Caco-2 (cell line): Measurements from ENCODE around the gene RAMP3. TPM values are rescaled to one million over a fixed set of nuclear protein-coding genes. Genes with fewer than 3 reads are reported as not detected.

Experiments used
- BruUV-seq: library from RNA; stranded (reverse); fragments of 400-500 nt; replicated peaks from 2 replicates; lab custom pipeline; 2021; lab: Mats Ljungman, UMichigan
- CTCF ChIA-PET: fragments of 300-600 bp; sonication (Branson Sonifier 250); formaldehyde crosslinking; loops from one replicate; lab custom pipeline; 2022; ENCODE audit warnings: antibody characterized with exemption; lab: Charles Lee
- POLR2A ChIA-PET: fragments of 300-600 bp; sonication (Branson Sonifier 250); formaldehyde crosslinking; loops from one replicate; lab custom pipeline; 2022; ENCODE audit warnings: antibody characterized with exemption; lab: Charles Lee
- DNase-seq, 2 experiments: peaks; one replicate each; pipeline versions ENCODE4 v3.0.0 to v3.0.0-alpha.2; 2020 to 2022
- H3K27me3 ChIP-seq: replicated peaks from 2 replicates; pipeline ENCODE4 v1.6.0; 2011; ENCODE audit warnings: low read length; ENCODE audit not compliant: control insufficient read depth, insufficient read depth
- H3K36me3 ChIP-seq: 2 replicates; pipeline ENCODE4 v1.5.1; 2011; ENCODE audit warnings: low read length; ENCODE audit not compliant: control insufficient read depth, insufficient read depth
- H3K4me1 ChIP-seq: fragments of 250-450 bp; sonication (Bioruptor Pico); 2 replicates; pipeline ENCODE4 v1.5.1; 2020; ENCODE audit warnings: mild to moderate bottlenecking
- H3K4me3 ChIP-seq: 2 replicates; pipeline ENCODE4 v1.5.1; 2011; ENCODE audit warnings: low read depth, mild to moderate bottlenecking, control low read depth, low read length
- H3K9me3 ChIP-seq: fragments of 250-450 bp; sonication (Bioruptor Pico); 2 replicates; pipeline ENCODE4 v1.5.1; 2020; ENCODE audit warnings: mild to moderate bottlenecking, moderate library complexity
- H3K27ac Mint-ChIP-seq: one replicate; pipeline ENCODE4 v1.8.0; 2022; ENCODE audit warnings: mixed read lengths; ENCODE audit not compliant: unreplicated experiment
- H3K27me3 Mint-ChIP-seq: one replicate; pipeline ENCODE4 v1.8.0; 2022; ENCODE audit warnings: mixed read lengths; ENCODE audit not compliant: insufficient read depth, unreplicated experiment
- H3K36me3 Mint-ChIP-seq: one replicate; pipeline ENCODE4 v1.8.0; 2022; ENCODE audit warnings: mild to moderate bottlenecking, mixed read lengths; ENCODE audit not compliant: insufficient read depth, unreplicated experiment
- H3K4me1 Mint-ChIP-seq: one replicate; pipeline ENCODE4 v1.8.0; 2022; ENCODE audit warnings: low read depth, mixed read lengths; ENCODE audit not compliant: unreplicated experiment
- H3K4me3 Mint-ChIP-seq: one replicate; pipeline ENCODE4 v1.8.0; 2022; ENCODE audit warnings: mild to moderate bottlenecking, moderate library complexity, mixed read lengths; ENCODE audit not compliant: unreplicated experiment
- H3K9me3 Mint-ChIP-seq: one replicate; pipeline ENCODE4 v1.8.0; 2022; ENCODE audit warnings: mixed read lengths; ENCODE audit not compliant: unreplicated experiment
- intact Hi-C: fragments of 100-400 bp; cut with micrococcal nuclease; formaldehyde crosslinking; loops from one replicate; pipeline ENCODE4 v1.10.0; 2022; ENCODE audit not compliant: unreplicated experiment
- total RNA-seq: library from RNA; stranded (reverse); gene quantifications from 2 replicates; pipeline ENCODE4 v1.2.3, GENCODE V29; 2022
- TF ChIP-seq, protein P1 (sequence below), 2 experiments: fragments of 200-600 bp in 1 of 2; IDR thresholded peaks; 1 replicate in 1 of 2; 2 replicates in 1 of 2; pipeline versions ENCODE4 v1.5.1 to v1.8.0; 2011 to 2022; ENCODE audit warnings: antibody characterized with exemption in 1 of 2, control low read depth in 1 of 2, inconsistent platforms in 1 of 2, low read depth in 1 of 2, low read length in 1 of 2, mild to moderate bottlenecking in 1 of 2, moderate library complexity in 1 of 2; ENCODE audit not compliant: insufficient read depth in 1 of 2, severe bottlenecking in 1 of 2, unreplicated experiment in 1 of 2

Gene RAMP3
- total RNA-seq, 1 experiment from 2014 or later, result not detected

DNA sequence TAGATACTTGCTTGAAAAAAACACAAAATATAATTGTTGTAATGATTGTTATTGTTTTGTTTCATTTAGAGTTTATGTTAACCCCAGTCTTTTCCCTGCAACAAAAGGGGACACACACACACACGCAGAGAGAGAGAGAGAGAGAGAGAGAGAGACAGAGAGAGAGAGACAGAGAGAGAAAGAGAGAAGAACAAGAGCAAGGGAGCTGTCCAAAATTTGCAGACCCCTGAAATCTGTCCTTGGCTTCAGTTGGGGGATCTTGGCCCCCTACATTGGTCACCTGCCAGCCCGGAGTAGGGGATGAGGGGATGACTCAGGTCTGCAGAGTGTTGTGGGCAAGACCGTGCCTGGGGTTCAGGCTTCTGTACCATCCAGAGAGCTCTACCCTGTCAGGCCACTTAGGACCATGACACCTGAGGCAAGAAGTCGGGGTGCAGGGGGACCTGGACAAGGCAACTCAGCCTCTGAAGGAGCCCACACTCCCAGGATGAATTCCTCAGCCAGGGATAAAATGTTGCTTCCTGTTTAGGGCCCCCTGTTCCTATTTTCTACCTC is 73.1 kb downstream of the RAMP3 start:
- Histone ChIP-seq H3K4me3 (no peak overlapping the region), H3K36me3 (no peaks in the 10 kb centered on the region), H3K9me3 (no peaks in the 10 kb centered on the region; the same call in 1 of the 2 replicates), H3K27me3 (no peaks in the 10 kb centered on the region; the same call in 1 of the 2 replicates), H3K4me1 (no peaks in the 10 kb centered on the region)
- Mint-ChIP-seq H3K36me3 (no peaks in the 10 kb centered on the region), H3K4me1 (no peaks in the 10 kb centered on the region), H3K27me3 (peaks cover 19% of the 10 kb centered on the region), H3K27ac (no peak overlapping the region), H3K9me3 (no peaks in the 10 kb centered on the region), H3K4me3 (no peak overlapping the region)
- intact Hi-C loops, result no loop called here
- ChIA-PET POLR2A (no interaction called here), CTCF (no interaction called here)
- TF ChIP-seq, protein P1, sequence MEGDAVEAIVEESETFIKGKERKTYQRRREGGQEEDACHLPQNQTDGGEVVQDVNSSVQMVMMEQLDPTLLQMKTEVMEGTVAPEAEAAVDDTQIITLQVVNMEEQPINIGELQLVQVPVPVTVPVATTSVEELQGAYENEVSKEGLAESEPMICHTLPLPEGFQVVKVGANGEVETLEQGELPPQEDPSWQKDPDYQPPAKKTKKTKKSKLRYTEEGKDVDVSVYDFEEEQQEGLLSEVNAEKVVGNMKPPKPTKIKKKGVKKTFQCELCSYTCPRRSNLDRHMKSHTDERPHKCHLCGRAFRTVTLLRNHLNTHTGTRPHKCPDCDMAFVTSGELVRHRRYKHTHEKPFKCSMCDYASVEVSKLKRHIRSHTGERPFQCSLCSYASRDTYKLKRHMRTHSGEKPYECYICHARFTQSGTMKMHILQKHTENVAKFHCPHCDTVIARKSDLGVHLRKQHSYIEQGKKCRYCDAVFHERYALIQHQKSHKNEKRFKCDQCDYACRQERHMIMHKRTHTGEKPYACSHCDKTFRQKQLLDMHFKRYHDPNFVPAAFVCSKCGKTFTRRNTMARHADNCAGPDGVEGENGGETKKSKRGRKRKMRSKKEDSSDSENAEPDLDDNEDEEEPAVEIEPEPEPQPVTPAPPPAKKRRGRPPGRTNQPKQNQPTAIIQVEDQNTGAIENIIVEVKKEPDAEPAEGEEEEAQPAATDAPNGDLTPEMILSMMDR (IDR thresholded peaks at IDR 0.05; ENCODE audit: insufficient read depth in 1 of 2, low read depth in 1 of 2, low read length in 1 of 2, severe bottlenecking in 1 of 2, unreplicated experiment in 1 of 2), result no peak
- no TSS peak for BruUV-seq
- no peak for DNase-seq

DNA sequence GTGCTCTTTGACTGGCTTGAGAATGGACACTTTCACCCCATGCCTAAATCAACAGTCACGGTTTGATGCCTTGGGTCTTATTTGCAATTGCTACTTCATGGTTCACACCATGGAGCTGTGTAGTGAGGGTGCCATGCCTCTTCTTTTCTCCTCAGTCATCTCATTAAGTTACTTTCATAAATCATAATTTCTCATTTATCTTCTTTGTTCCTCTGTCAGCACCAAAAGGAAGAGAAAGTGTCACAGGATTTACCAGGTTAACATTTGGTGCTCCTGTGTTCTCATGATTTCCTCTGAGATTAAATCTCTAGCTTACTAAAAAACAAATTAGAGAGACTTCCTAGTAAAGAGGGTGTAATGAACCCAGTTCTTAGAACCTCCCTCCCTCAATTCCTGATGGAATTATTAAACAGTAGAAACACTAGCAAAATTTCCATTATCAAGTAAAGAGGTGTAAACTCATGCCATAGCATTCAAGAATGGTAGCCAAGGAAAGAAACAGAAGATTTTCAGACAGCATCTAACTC is 75.7 kb downstream of the RAMP3 start:
- Histone ChIP-seq H3K4me1 (no peaks in the 10 kb centered on the region), H3K27me3 (peaks cover 1% of the 10 kb centered on the region; the same call in 1 of the 2 replicates), H3K9me3 (peaks cover 6% of the 10 kb centered on the region; the same call in 1 of the 2 replicates), H3K4me3 (no peak overlapping the region), H3K36me3 (no peaks in the 10 kb centered on the region)
- CTCF ChIA-PET, result no interaction called here
- no TSS peak for BruUV-seq
- intact Hi-C loops, result no loop called here
- Mint-ChIP-seq H3K4me1 (no peaks in the 10 kb centered on the region), H3K36me3 (no peaks in the 10 kb centered on the region), H3K4me3 (no peak overlapping the region), H3K27ac (no peak overlapping the region), H3K9me3 (no peaks in the 10 kb centered on the region), H3K27me3 (peaks cover 18% of the 10 kb centered on the region)
- POLR2A ChIA-PET, result no interaction called here
- TF ChIP-seq, protein P1 (IDR thresholded peaks at IDR 0.05; ENCODE audit: insufficient read depth in 1 of 2, low read depth in 1 of 2, low read length in 1 of 2, severe bottlenecking in 1 of 2, unreplicated experiment in 1 of 2), result no peak
- no peak for DNase-seq

Other genes starting within 250 kb of the RAMP3 start
- 0.19 and 0.36 TPM in 2 replicates for gene MYO1G, start 178.8 kb upstream of the RAMP3 start, total RNA-seq
- gene CCM2, start 157.6 kb upstream of the RAMP3 start, total RNA-seq, result 28.1 and 28.2 TPM in 2 replicates
- gene NACAD, start 68.8 kb upstream of the RAMP3 start, total RNA-seq, result 1.0 and 1.1 TPM in 2 replicates
- gene TBRG4, start 46.1 kb upstream of the RAMP3 start, total RNA-seq, result 116 and 126 TPM in 2 replicates